Stimulated activated CD8-positive, alpha-beta memory T cell treated with anti-CD3 and anti-CD28 coated beads, Interleukin-4, amount 100 ng/mL, for 1 hour (primary cell): ENCODE measurements around the gene SPACA5.
"Not testable (repeated sequence)": the region's sequence is repeated elsewhere in the genome, so short reads cannot be mapped to it uniquely, and the experiment has no call there.

Source experiments
- DNase-seq, 2 donors: peaks; one replicate each; pipeline ENCODE4 v3.0.0-alpha.2; 2020; ENCODE audit warnings: low read depth in 2 of 2, low spot score in 1 of 2

The SPACA5 gene

DNA sequence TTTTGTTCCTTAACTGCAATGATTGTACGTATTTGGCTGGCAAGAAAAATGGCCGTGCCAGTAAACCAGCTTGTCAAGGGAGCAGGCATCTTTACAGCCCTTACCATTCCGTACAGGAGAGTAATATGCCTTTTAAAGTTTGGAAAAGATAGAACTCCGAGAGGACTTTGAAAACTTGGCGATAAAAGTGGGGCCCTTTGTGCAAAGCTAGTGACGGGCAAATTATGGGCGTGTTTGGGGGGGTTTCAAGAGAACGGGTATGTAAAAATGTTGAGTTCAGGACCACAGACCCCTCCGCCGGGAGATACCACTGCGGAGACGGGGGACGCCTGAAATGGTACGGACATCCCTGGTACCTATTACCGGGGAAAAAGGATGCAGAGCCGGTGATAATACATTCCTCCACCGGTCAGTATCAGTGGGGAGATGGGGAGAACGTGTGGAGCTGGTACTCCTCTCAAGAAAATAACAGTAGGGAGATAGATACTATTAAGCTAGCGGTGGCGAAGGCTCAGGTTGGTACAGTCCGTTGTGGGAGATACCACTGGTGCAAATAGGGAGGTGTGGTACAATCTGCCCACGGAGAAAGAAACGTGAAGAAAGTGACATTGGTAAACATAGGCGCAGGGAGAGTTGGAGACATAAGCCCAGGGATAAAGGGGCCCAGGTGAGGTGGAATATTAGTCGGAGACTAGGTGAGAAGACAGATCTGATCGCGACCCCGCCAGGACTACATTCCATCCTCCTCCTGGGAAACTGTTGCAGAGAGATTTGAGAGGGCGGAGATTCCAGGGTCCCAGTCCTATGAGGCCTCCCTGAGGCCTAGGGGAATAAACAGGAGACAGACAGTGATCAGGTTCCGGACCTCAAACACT, 14.5 kb downstream of the SPACA5 start:
- DNase-seq = peak; percentile 31 to 45

- DNase-seq = no peak
Observed at GRCh38 chrX:48022100-48022499, 15.3 kb downstream of the SPACA5 start.

DNA sequence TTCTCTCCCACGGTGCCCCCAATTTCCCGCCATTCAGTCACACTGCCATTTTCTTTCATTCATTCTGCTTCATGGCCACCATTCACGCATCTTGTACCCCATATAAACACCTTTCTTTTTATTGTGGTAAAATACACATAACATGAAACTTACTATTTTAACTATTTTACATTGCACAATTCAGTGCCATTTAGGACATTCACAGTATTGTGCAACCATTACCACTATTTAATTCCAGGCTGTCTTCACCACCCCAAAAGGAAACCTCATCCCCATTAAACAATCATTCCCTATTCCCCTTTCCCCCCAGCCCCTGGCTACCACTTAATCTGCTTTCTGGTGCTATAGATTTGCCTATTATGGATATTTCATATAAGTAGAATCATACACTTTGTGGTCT, 15.9 kb downstream of the SPACA5 start:
- no peak for DNase-seq

DNA sequence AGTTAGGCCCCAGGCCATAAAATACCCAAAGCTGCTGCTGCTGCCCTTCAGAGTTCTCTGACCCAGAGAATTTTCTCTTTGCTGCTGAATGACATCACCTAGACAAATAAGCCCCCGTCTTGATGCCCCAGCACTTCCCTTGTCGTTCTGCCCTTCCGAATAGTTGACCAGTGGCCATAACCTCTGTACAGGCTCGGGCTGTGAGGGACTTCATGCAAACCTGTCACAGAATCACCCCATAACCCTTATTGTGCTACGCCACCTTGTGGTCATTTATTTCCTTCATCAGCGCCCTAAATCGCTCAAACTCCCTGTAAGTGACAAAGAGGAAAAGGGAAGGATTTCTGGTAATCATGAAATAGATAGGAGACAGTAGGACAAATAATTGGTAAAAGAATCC, 18.8 kb downstream of the SPACA5 start:
- no peak for DNase-seq

DNA sequence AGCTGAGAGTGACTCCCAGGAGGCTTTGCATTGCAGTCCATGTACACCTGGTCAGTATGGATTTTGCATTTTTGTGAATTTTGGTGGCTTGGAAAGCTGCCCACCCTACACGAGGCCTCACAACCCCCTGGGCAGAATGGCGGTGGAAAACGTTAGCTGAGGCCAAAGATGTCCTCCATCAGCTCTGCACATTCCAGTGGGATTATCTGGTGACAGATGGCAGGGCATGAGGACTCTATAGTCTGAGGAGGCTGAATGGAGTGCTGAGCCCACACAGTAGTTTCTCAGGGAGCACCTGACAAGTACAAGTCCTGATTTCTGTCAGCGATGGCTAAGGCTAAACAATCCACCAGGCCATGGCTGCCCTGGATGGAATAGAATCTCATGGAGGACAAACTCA, 20.8 kb downstream of the SPACA5 start:
- not testable (repeated sequence) for DNase-seq

- no peak for DNase-seq
Observed at GRCh38 chrX:48028091-48028490, 21.3 kb downstream of the SPACA5 start.

GRCh38 chrX:48030237-48030636, 23.4 kb downstream of the SPACA5 start:
- DNase-seq = no peak

DNA sequence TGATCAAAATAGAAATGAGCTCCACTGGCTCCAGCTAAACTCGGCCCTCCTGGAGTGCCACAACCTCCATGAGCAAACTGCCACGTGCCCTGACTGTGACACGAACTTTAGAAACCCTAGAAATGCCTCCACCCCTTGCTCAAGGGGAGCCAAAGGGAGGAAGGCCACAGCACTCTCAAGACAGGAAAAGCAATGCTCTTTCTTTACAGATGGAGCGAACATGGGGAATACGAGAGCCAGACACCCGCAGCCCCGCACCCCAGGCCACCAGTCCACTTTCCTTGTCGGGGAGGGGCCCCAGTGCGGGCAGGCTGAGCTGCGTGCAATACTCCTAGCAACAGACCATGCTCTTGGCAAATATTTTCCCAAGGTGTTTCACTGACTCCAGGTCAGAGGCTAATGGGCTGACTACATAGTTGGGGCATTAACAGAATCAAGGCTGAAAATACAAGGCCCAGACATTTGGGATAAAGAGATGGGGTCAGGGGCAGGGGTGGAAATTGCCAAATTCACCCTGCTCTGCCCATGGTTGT, 23.9 kb downstream of the SPACA5 start:
- not testable (repeated sequence) for DNase-seq

- no peak for DNase-seq
Observed at GRCh38 chrX:48035891-48036290, 29.1 kb downstream of the SPACA5 start.

DNA sequence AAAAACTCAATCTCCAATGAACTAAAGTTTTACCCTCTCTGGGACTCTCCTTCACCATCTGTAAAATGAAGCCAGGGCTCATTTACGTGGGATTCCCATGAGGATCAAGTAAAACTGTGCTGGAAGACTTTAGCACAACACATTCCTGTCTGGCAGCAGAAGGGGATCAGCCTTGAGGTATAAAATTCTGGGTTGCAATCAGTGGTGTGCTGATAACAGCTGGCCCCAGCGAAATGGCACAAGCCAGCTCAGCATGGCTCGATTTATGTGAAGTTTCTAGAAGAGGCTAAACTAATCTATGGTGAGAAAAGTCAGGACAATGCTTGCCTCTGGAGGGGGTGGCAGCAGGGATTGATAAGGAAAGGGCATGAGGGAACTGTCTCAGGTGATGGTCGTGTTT, 36.3 kb downstream of the SPACA5 start:
- DNase-seq = no peak

DNA sequence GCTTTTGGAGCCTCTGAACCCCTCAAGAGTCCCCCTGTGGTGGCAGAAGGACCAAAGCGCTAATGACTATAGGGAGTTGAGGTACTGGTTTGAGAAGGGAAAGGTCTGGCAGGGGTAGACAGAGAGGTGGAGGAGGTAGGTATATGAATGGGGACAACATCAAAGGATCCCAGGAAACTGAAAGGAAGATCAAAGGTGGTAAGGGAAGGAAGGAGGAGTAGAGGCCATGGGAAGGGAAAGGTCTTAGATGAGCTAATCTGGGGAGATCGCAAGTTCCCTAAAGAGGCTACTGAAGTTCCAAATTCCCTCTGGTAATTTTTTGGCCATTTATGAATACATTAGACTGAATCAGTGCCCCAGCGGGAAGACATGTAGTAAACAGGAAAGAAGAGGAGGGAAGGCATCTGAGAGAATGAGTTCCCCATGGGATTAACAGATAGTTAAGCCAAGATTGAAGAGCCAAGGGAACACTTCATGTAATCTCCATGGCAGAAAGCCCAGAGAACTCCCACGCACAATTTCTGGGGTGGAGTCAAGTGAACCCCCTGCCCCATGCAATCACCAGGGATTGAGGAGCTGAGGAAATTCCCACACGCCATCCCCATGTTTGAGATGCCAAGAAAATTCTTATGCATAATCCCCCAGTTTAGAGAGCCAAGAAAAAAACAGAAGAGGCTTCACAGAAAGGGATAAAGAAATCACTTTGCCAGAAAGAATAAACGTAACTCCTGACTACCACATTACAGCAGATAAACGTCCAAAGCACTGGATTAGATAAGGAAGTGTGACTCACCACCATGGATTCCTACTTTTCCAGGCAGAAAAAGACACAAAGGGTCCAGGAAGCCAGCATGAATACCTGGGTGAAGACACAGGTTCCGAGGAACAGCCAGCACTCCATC, 38.9 kb downstream of the SPACA5 start:
- no peak for DNase-seq

GRCh38 chrX:48046846-48047245, 40.1 kb downstream of the SPACA5 start:
- DNase-seq = no peak

- DNase-seq = no peak
Observed at GRCh38 chrX:48058621-48059295, 52.0 kb downstream of the SPACA5 start.

DNA sequence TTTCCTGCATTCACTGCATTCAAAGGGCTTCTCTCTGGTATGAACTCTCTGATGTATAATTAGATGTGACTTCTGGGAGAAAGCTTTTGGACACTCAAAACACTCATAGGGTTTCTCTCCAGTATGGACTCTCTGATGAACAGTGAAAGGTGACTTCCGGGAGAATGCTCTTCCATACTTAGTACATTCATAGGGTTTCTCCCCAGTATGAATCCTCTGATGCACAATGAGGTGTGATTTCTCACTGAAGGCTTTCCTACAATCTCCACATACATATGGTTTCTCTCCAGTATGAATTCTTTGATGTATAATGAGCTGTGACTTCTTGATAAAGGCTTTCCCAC, 52.5 kb downstream of the SPACA5 start:
- no peak for DNase-seq
